Neural crest cell (in vitro differentiated cells): ENCODE results near the gene SBK1. TPM values are rescaled to one million over a fixed set of nuclear protein-coding genes. Genes with fewer than 3 reads are reported as not detected.

Experiments used
- DNase-seq: peaks from one replicate; pipeline ENCODE4 v3.0.0; 2021; ENCODE audit warnings: low read depth, mixed read lengths, low spot score
- H3K27ac Mint-ChIP-seq: one replicate; pipeline ENCODE4 v1.8.0; 2021; ENCODE audit warnings: mild to moderate bottlenecking, mixed read lengths; ENCODE audit not compliant: unreplicated experiment
- H3K27me3 Mint-ChIP-seq: 2 replicates; pipeline ENCODE4 v1.8.0; 2021; ENCODE audit warnings: low read depth, mild to moderate bottlenecking, mixed read lengths
- H3K36me3 Mint-ChIP-seq: 2 replicates; pipeline ENCODE4 v1.8.0; 2021; ENCODE audit warnings: low read depth, mild to moderate bottlenecking, mixed read lengths
- H3K4me1 Mint-ChIP-seq: 2 replicates; pipeline ENCODE4 v1.8.0; 2021; ENCODE audit warnings: mixed read lengths
- H3K4me3 Mint-ChIP-seq: one replicate; pipeline ENCODE4 v1.8.0; 2021; ENCODE audit warnings: mild to moderate bottlenecking, mixed read lengths
- H3K9me3 Mint-ChIP-seq: 2 replicates; pipeline ENCODE4 v1.8.0; 2021; ENCODE audit warnings: mixed read lengths
- CTCF ChIP-seq: fragments of 200-600 bp; sonication (generic); conservative IDR thresholded peaks from 2 replicates; pipeline ENCODE4 v1.5.0; 2021; ENCODE audit warnings: antibody characterized with exemption, mild to moderate bottlenecking
- total RNA-seq: library from RNA; stranded (reverse); gene quantifications from 2 replicates; pipeline ENCODE4 v1.2.1, GENCODE V29; 2021

SBK1 gene
- total RNA-seq, 1 donor from 2014 or later = 79.0 TPM

- Mint-ChIP-seq H3K27ac (no peak overlapping the region), H3K27me3 (no peaks in the 10 kb centered on the region), H3K9me3 (no peaks in the 10 kb centered on the region), H3K4me1 (peaks cover 36% of the 10 kb centered on the region), H3K36me3 (no peaks in the 10 kb centered on the region), H3K4me3 (peak overlapping the region; percentile 87)
- no peak for TF ChIP-seq CTCF
- DNase-seq = no peak
Observed at GRCh38 chr16:28289939-28290858, 2.1 kb upstream of the SBK1 start.

DNA sequence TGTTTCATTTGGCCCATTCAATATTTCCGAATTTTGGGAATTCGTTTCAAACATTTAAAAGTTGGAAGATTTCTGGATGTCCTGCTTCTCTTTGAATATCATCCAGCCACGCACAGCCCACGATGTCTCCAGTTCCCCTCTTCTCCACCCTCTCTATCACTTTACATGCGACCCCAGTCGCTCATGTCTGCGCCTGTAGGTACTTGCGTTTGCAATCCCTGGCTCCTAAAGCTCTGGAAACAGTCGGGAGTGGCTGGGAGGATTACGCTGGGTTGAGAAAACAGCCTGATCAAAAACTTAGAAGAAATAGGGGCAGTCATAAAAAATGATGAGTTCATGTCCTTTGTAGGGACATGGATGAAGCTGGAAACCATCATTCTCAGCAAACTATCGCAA is 1.5 kb upstream of the SBK1 start:
- H3K27ac Mint-ChIP-seq = peak overlapping the region; percentile 97
- DNase-seq = no peak
- no peaks in the 10 kb centered on the region for H3K27me3 Mint-ChIP-seq
- peak overlapping the region; percentile 87 for H3K4me3 Mint-ChIP-seq
- TF ChIP-seq CTCF = no peak
- no peaks in the 10 kb centered on the region for H3K36me3 Mint-ChIP-seq
- no peaks in the 10 kb centered on the region for H3K9me3 Mint-ChIP-seq
- H3K4me1 Mint-ChIP-seq = peaks cover 40% of the 10 kb centered on the region

GRCh38 chr16:28292731-28293600 is 641 bp downstream of the SBK1 start:
- Mint-ChIP-seq H3K27ac (peak overlapping the region; percentile 97), H3K36me3 (peaks cover 3% of the 10 kb centered on the region), H3K9me3 (no peaks in the 10 kb centered on the region), H3K4me1 (peaks cover 44% of the 10 kb centered on the region), H3K4me3 (peak overlapping the region; percentile 95), H3K27me3 (no peaks in the 10 kb centered on the region)
- peak; percentile 40 for DNase-seq
- TF ChIP-seq CTCF = no peak

DNA sequence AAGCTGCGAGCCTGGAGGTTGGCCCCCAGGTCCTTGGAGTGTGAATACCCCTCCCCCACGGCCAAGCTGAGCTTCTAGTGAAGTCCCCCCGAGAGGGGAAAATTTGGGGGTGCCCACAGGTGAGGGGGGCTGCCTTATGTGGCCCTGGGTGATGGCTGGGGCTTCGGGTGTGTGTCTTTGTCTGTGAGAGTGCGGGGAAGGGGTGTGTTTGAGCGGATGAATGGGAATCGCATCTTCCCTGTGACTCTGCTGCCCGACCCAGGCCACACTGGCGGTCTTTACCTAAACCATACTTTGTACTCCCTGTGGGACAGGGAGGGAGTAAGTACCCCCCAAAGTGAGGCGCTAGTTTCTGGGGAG is 1.3 kb downstream of the SBK1 start:
- Mint-ChIP-seq H3K27ac (peak overlapping the region; percentile 97), H3K9me3 (no peaks in the 10 kb centered on the region), H3K4me3 (peak overlapping the region; percentile 95), H3K36me3 (peaks cover 3% of the 10 kb centered on the region), H3K4me1 (peaks cover 44% of the 10 kb centered on the region), H3K27me3 (no peaks in the 10 kb centered on the region)
- DNase-seq = no peak
- no peak for TF ChIP-seq CTCF

- H3K27ac Mint-ChIP-seq = no peak overlapping the region
- peaks cover 41% of the 10 kb centered on the region for H3K4me1 Mint-ChIP-seq
Observed at GRCh38 chr16:28294201-28294600, 1.9 kb downstream of the SBK1 start.

More at GRCh38 chr16:28294201-28294600, 1.9 kb downstream of the SBK1 start:
- Mint-ChIP-seq H3K27me3 (no peaks in the 10 kb centered on the region), H3K9me3 (no peaks in the 10 kb centered on the region), H3K36me3 (peaks cover 3% of the 10 kb centered on the region), H3K4me3 (peak overlapping the region; percentile 95)
- TF ChIP-seq CTCF = no peak
- DNase-seq = no peak
